Measurements from ENCODE around the gene IL17RB. TPM values are rescaled to one million over a fixed set of nuclear protein-coding genes. Genes with fewer than 3 reads are reported as not detected.

The IL17RB gene
- polyA plus RNA-seq, 2 of the 4 experiments (the other 2 are of a cell fraction) = 1.9 to 2.2 TPM

DNA sequence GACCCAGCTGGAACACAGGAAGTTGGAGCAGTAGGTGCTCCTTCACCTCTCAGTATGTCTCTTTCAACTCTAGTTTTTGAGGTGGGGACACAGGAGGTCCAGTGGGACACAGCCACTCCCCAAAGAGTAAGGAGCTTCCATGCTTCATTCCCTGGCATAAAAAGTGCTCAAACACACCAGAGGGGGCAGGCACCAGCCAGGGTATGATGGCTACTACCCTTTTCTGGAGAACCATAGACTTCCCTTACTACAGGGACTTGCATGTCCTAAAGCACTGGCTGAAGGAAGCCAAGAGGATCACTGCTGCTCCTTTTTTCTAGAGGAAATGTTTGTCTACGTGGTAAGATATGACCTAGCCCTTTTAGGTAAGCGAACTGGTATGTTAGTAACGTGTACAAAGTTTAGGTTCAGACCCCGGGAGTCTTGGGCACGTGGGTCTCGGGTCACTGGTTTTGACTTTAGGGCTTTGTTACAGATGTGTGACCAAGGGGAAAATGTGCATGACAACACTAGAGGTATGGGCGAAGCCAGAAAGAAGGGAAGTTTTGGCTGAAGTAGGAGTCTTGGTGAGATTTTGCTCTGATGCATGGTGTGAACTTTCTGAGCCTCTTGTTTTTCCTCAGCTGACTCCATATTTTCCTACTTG is 11.9 kb downstream of the IL17RB start:
- ChIA-PET CTCF (interaction anchor here (1.3 to 1.8 kb wide), 2 partner anchors 9 to 13 kb away, joined by 3 to 4 read pairs; no protein-coding TSS in a partner anchor), POLR2A (no interaction called here)
- no peak overlapping the region for H3K4me2 ChIP-seq
- no peaks in the 10 kb centered on the region for H3K4me1 ChIP-seq
- no peak overlapping the region for H3K27ac ChIP-seq
- no peak overlapping the region for H3K4me3 ChIP-seq
- ATAC-seq (peak in 1 of 2 experiments; percentile 30; a peak in 1 of 6 replicates), DNase-seq (ENCODE audit: low read depth in 1 of 2, low spot score in 1 of 2) (no peak), FAIRE-seq (no peak)
- TF ChIP-seq NFE2L2 (conservative IDR thresholded peaks at IDR 0.05; ENCODE audit: low read length) (no peak), HOXA7 (CRISPR knock-in tag; IDR thresholded peaks at IDR 0.05) (no peak), FOSL2 (IDR thresholded peaks at IDR 0.05) (no peak), FOSL2 (CRISPR knock-in tag; IDR thresholded peaks at IDR 0.05) (no peak), BHLHE40 (IDR thresholded peaks at IDR 0.05; ENCODE audit: low read depth, low read length) (no peak), ZFP36 (IDR thresholded peaks at IDR 0.05; ENCODE audit: borderline replicate concordance, partially characterized antibody) (no peak), MAFK (IDR thresholded peaks at IDR 0.05; ENCODE audit: partially characterized antibody) (no peak), FOSB (CRISPR knock-in tag; IDR thresholded peaks at IDR 0.05) (no peak)
- TF ChIP-seq, protein P1, sequence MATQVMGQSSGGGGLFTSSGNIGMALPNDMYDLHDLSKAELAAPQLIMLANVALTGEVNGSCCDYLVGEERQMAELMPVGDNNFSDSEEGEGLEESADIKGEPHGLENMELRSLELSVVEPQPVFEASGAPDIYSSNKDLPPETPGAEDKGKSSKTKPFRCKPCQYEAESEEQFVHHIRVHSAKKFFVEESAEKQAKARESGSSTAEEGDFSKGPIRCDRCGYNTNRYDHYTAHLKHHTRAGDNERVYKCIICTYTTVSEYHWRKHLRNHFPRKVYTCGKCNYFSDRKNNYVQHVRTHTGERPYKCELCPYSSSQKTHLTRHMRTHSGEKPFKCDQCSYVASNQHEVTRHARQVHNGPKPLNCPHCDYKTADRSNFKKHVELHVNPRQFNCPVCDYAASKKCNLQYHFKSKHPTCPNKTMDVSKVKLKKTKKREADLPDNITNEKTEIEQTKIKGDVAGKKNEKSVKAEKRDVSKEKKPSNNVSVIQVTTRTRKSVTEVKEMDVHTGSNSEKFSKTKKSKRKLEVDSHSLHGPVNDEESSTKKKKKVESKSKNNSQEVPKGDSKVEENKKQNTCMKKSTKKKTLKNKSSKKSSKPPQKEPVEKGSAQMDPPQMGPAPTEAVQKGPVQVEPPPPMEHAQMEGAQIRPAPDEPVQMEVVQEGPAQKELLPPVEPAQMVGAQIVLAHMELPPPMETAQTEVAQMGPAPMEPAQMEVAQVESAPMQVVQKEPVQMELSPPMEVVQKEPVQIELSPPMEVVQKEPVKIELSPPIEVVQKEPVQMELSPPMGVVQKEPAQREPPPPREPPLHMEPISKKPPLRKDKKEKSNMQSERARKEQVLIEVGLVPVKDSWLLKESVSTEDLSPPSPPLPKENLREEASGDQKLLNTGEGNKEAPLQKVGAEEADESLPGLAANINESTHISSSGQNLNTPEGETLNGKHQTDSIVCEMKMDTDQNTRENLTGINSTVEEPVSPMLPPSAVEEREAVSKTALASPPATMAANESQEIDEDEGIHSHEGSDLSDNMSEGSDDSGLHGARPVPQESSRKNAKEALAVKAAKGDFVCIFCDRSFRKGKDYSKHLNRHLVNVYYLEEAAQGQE (IDR thresholded peaks at IDR 0.05) = no peak
- no peaks in the 10 kb centered on the region for H3K9me3 ChIP-seq
- 91% methylated on average over 7 of the region's 7 CpGs for WGBS (ENCODE audit: missing lambda C conversion rate)

DNA sequence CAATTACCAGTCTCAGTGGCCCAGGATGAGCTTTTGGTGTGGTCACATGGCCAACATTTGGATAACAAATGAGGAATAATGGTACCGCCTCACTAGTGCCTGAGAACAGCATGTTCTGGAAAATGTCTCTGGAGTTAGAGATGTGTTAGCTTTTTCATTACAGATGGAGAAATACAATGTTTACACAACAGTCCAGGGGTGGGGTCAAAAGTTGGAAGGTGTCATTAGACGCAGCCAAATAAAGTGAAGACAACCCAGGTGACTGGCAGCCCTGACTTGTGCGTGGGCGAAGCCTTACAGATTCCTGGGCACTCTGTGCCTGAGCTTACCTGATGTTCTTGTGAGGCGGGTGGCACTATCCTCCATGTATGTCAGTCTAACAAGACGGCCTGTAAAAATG is 12.8 kb downstream of the IL17RB start:
- Histone ChIP-seq H3K27ac (no peak overlapping the region), H3K4me1 (no peaks in the 10 kb centered on the region), H3K4me2 (no peak overlapping the region), H3K4me3 (no peak overlapping the region), H3K9me3 (no peaks in the 10 kb centered on the region)
- TF ChIP-seq CBX2 (IDR thresholded peaks at IDR 0.05; ENCODE audit: borderline replicate concordance, low read depth) (no peak), RAD21 (conservative IDR thresholded peaks at IDR 0.05 in 1 of 2, IDR thresholded peaks at IDR 0.05 in 1 of 2) (no peak), RARB (CRISPR knock-in tag; IDR thresholded peaks at IDR 0.05) (no peak), CHD2 (IDR thresholded peaks at IDR 0.05; ENCODE audit: low read length, partially characterized antibody) (no peak), MYC (IDR thresholded peaks at IDR 0.05; ENCODE audit: borderline replicate concordance, low read length) (no peak), JUN (IDR thresholded peaks at IDR 0.05) (no peak), MAZ (IDR thresholded peaks at IDR 0.05; ENCODE audit: borderline replicate concordance, low read depth, low read length) (no peak), ZNF302 (CRISPR knock-in tag; IDR thresholded peaks at IDR 0.05) (no peak), FOXS1 (CRISPR knock-in tag; IDR thresholded peaks at IDR 0.05) (no peak), ZC3H11A (IDR thresholded peaks at IDR 0.05) (no peak), CEBPB (IDR thresholded peaks at IDR 0.05) (no peak), PHF8 (IDR thresholded peaks at IDR 0.05; ENCODE audit: borderline replicate concordance, low read depth) (no peak), NPAS2 (CRISPR knock-in tag; IDR thresholded peaks at IDR 0.05; ENCODE audit: borderline replicate concordance) (no peak)
- DNase-seq (ENCODE audit: low read depth in 1 of 2, low spot score in 1 of 2) (no peak), ATAC-seq (no peak), FAIRE-seq (no peak)
- ChIA-PET POLR2A (no interaction called here), CTCF (no interaction called here)
- WGBS (ENCODE audit: missing lambda C conversion rate) = 96% methylated on average over 6 of the region's 6 CpGs

DNA sequence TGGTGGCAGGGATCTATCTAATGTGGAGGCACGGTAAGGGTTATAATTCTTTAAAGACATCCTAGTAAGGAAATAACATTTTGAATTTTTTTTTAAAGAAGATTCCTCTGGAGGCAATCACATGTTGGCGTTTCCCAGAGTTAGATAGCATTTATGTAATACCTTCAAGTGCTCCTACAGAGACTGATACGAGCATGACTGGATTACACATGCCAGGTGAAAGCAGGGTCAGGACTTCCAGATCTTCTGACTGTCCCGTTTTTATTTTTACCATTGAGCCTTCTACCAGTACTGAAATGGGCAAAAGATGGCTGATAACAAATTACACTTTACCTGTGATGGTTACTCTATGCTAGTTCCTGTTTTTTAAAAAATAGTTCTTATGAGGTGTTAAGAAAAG is 13.8 kb downstream of the IL17RB start:
- CTCF ChIA-PET = no interaction called here
- no peak for ATAC-seq
- Histone ChIP-seq H3K9me3 (no peaks in the 10 kb centered on the region), H3K27ac (no peak overlapping the region), H3K4me2 (no peak overlapping the region), H3K4me1 (no peaks in the 10 kb centered on the region), H3K4me3 (no peak overlapping the region)
- POLR2A ChIA-PET = no interaction called here
- 77% methylated on average over 4 of the region's 4 CpGs for WGBS (ENCODE audit: missing lambda C conversion rate)
- no peak for DNase-seq (ENCODE audit: low read depth in 1 of 2, low spot score in 1 of 2)
- FAIRE-seq = no peak
- TF ChIP-seq, protein P2, sequence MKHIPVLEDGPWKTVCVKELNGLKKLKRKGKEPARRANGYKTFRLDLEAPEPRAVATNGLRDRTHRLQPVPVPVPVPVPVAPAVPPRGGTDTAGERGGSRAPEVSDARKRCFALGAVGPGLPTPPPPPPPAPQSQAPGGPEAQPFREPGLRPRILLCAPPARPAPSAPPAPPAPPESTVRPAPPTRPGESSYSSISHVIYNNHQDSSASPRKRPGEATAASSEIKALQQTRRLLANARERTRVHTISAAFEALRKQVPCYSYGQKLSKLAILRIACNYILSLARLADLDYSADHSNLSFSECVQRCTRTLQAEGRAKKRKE (CRISPR knock-in tag; IDR thresholded peaks at IDR 0.05; ENCODE audit: low read depth) = no peak
- no peak for TF ChIP-seq SREBF2 (IDR thresholded peaks at IDR 0.05)
- TF ChIP-seq ZNF302 (CRISPR knock-in tag; IDR thresholded peaks at IDR 0.05) = no peak
- TF ChIP-seq GATA3 (IDR thresholded peaks at IDR 0.05; ENCODE audit: borderline replicate concordance) = no peak
- TF ChIP-seq RARB (CRISPR knock-in tag; IDR thresholded peaks at IDR 0.05) = no peak
- no peak for TF ChIP-seq FOSL2 (IDR thresholded peaks at IDR 0.05)
- no peak for TF ChIP-seq FOSL2 (CRISPR knock-in tag; IDR thresholded peaks at IDR 0.05)
- no peak for TF ChIP-seq KDM5A (IDR thresholded peaks at IDR 0.05)
- no peak for TF ChIP-seq CHD2 (IDR thresholded peaks at IDR 0.05; ENCODE audit: low read length, partially characterized antibody)
- TF ChIP-seq, protein P3, sequence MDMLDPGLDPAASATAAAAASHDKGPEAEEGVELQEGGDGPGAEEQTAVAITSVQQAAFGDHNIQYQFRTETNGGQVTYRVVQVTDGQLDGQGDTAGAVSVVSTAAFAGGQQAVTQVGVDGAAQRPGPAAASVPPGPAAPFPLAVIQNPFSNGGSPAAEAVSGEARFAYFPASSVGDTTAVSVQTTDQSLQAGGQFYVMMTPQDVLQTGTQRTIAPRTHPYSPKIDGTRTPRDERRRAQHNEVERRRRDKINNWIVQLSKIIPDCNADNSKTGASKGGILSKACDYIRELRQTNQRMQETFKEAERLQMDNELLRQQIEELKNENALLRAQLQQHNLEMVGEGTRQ (IDR thresholded peaks at IDR 0.05) = no peak
- no peak for TF ChIP-seq MYC (IDR thresholded peaks at IDR 0.05; ENCODE audit: borderline replicate concordance, low read length)
- no peak for TF ChIP-seq EHMT2 (IDR thresholded peaks at IDR 0.05; ENCODE audit: low read depth)
